Islet precursor cell (in vitro differentiated cells): ENCODE results near the gene MTMR10.

Source experiments
- DNase-seq: peaks from one replicate; pipeline ENCODE4 v3.0.0-alpha.2; 2018

The MTMR10 gene

GRCh38 chr15:30953731-30954378, 37.6 kb downstream of the MTMR10 start:
- peak; percentile 87 for DNase-seq

- DNase-seq = no peak
Observed at GRCh38 chr15:30953183-30953582, 38.2 kb downstream of the MTMR10 start.

- no peak for DNase-seq
Observed at GRCh38 chr15:30943654-30944335, 47.6 kb downstream of the MTMR10 start.

- no peak for DNase-seq
Observed at GRCh38 chr15:30941520-30941919, 49.9 kb downstream of the MTMR10 start.

- no peak for DNase-seq
Observed at GRCh38 chr15:30940359-30940758, 51.1 kb downstream of the MTMR10 start.

GRCh38 chr15:30939161-30939560, 52.3 kb downstream of the MTMR10 start:
- no peak for DNase-seq

GRCh38 chr15:30933293-30933692, 58.1 kb downstream of the MTMR10 start:
- no peak for DNase-seq

- no peak for DNase-seq
Observed at GRCh38 chr15:30930422-30930821, 61.0 kb downstream of the MTMR10 start.

GRCh38 chr15:30929982-30930381, 61.4 kb downstream of the MTMR10 start:
- no peak for DNase-seq

GRCh38 chr15:30929064-30929669, 62.3 kb downstream of the MTMR10 start:
- DNase-seq = no peak

GRCh38 chr15:30928076-30928475, 63.4 kb downstream of the MTMR10 start:
- no peak for DNase-seq

GRCh38 chr15:30927148-30927761, 64.2 kb downstream of the MTMR10 start:
- DNase-seq = no peak

GRCh38 chr15:30926161-30926560, 65.3 kb downstream of the MTMR10 start:
- no peak for DNase-seq

GRCh38 chr15:30925686-30926085, 65.7 kb downstream of the MTMR10 start:
- no peak for DNase-seq

- DNase-seq = no peak
Observed at GRCh38 chr15:30924353-30924752, 67.1 kb downstream of the MTMR10 start.

- peak; percentile 67 for DNase-seq
Observed at GRCh38 chr15:30923429-30923828, 68.0 kb downstream of the MTMR10 start.

- DNase-seq = peak; percentile 93
Observed at GRCh38 chr15:30922480-30923311, 68.7 kb downstream of the MTMR10 start.

- no peak for DNase-seq
Observed at GRCh38 chr15:30921781-30922479, 69.5 kb downstream of the MTMR10 start.

GRCh38 chr15:30921106-30921505, 70.3 kb downstream of the MTMR10 start:
- DNase-seq = no peak

- DNase-seq = no peak
Observed at GRCh38 chr15:30919877-30920550, 71.4 kb downstream of the MTMR10 start.

GRCh38 chr15:30918366-30918765, 73.1 kb downstream of the MTMR10 start:
- no peak for DNase-seq

GRCh38 chr15:30917675-30918074, 73.8 kb downstream of the MTMR10 start:
- no peak for DNase-seq
